HUES64 (cell line): ENCODE measurements around the gene PARS2.

Source experiments
- H3K27ac ChIP-seq: 2 replicates; pipeline ENCODE4 v1.7.0; 2013; ENCODE audit warnings: low read depth, low read length, inconsistent platforms
- H3K27me3 ChIP-seq: 2 replicates; pipeline ENCODE4 v1.6.1; 2013; ENCODE audit warnings: mild to moderate bottlenecking, low read length; ENCODE audit not compliant: insufficient read depth
- H3K36me3 ChIP-seq: 2 replicates; pipeline ENCODE4 v1.6.1; 2013; ENCODE audit warnings: mild to moderate bottlenecking, low read length; ENCODE audit not compliant: insufficient read depth
- H3K4me1 ChIP-seq: 2 replicates; pipeline ENCODE4 v1.6.1; 2013; ENCODE audit warnings: mild to moderate bottlenecking, low read length, moderate library complexity; ENCODE audit not compliant: insufficient read depth
- H3K4me3 ChIP-seq: 2 replicates; pipeline ENCODE4 v1.5.1; 2013; ENCODE audit warnings: mild to moderate bottlenecking, low read length, moderate library complexity
- H3K9ac ChIP-seq: 2 replicates; pipeline ENCODE4 v1.6.1; 2013; ENCODE audit warnings: mild to moderate bottlenecking, low read depth, low read length
- H3K9me3 ChIP-seq: 2 replicates; pipeline ENCODE4 v1.6.1; 2013; ENCODE audit warnings: low read depth, low read length; ENCODE audit not compliant: insufficient read depth
- WGBS: fragments of 150-250, 120-280 bp; methylation state at CpG from one replicate; pipeline ENCODE4 v1.1.7; 2013; ENCODE audit warnings: missing lambda C conversion rate; 5-methylcytosine and 5-hydroxymethylcytosine counted together

Gene PARS2

GRCh38 chr1:54807756-54808155, 43.4 kb upstream of the PARS2 start:
- Histone ChIP-seq H3K27ac (no peak overlapping the region), H3K9ac (no peak overlapping the region), H3K4me1 (peaks cover 3% of the 10 kb centered on the region; the same call in 1 of the 2 replicates), H3K36me3 (no peaks in the 10 kb centered on the region), H3K27me3 (no peaks in the 10 kb centered on the region), H3K4me3 (no peak overlapping the region), H3K9me3 (no peaks in the 10 kb centered on the region)
- WGBS: 96% methylated on average over 6 of the region's 7 CpGs

GRCh38 chr1:54806931-54807611, 42.7 kb upstream of the PARS2 start:
- Histone ChIP-seq H3K27ac (no peak overlapping the region), H3K9me3 (no peaks in the 10 kb centered on the region), H3K9ac (no peak overlapping the region), H3K4me1 (no peaks in the 10 kb centered on the region), H3K27me3 (no peaks in the 10 kb centered on the region), H3K36me3 (no peaks in the 10 kb centered on the region), H3K4me3 (no peak overlapping the region)
- 89% methylated on average over 11 of the region's 11 CpGs for WGBS

DNA sequence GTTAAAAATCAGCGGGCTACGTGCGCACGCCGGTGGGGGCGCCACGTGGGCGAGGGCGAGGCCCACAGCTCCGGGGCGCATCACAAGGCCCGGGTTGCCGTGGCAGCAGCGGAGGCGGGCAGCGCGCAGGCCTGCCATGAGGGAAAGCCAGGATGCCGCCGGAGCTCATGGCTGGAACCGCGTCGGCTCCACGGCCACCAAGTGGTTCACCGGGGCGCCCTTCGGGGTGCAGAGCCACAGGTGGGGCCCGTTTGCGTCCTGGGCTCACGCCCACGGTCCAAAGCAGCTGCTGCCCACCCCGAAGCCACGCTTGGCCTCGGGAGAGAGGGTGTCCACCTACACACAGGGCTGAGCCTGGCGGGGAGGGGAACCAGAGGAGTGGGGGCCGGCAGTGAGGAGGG, 41.7 kb upstream of the PARS2 start:
- 95% methylated on average over 35 of the region's 35 CpGs for WGBS
- H3K27ac ChIP-seq: no peak overlapping the region
- H3K9ac ChIP-seq: no peak overlapping the region
- H3K4me3 ChIP-seq: no peak overlapping the region
- no peaks in the 10 kb centered on the region; the same call in 1 of the 2 replicates for H3K4me1 ChIP-seq
- H3K27me3 ChIP-seq: peaks cover 11% of the 10 kb centered on the region
- H3K36me3 ChIP-seq: no peaks in the 10 kb centered on the region
- H3K9me3 ChIP-seq: no peaks in the 10 kb centered on the region

- WGBS: 92% methylated on average over 3 of the region's 3 CpGs
- H3K27ac ChIP-seq: no peak overlapping the region
- no peak overlapping the region for H3K9ac ChIP-seq
- peaks cover 16% of the 10 kb centered on the region for H3K27me3 ChIP-seq
- H3K4me1 ChIP-seq: no peaks in the 10 kb centered on the region; the same call in 1 of the 2 replicates
- no peak overlapping the region for H3K4me3 ChIP-seq
- no peaks in the 10 kb centered on the region for H3K36me3 ChIP-seq
- H3K9me3 ChIP-seq: no peaks in the 10 kb centered on the region
Observed at GRCh38 chr1:54805466-54805865, 41.1 kb upstream of the PARS2 start.

DNA sequence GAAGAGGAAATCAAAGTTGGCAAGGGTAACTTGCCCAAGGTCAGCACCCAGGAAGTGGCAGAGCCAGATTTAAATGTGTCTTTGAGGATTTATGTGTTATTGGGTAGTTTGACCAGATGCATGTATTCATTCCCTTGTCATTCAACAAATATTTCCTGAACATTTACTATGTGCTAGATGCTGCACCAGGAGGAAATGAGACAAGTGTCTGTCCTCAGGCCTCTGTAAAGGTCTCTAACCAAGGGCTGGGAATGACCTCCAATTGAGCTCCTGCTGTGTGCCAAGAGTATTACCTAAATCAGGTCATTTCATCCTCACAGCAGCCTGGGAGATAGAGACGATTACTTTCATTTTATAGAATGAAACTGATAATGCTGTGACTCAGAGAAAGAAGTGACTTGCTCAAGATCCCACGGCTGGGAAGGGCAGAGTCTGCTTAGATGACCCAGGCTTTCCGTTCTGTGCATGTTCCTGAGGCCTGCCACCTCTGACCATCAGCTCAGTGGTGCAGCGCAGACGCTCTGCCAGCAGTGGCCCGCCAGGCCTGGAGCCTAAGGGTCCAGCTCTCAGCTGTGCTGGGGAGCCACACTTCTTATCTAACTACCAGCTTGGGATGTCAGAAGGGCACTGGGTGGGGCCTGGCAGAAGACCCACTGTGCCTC, 40.3 kb upstream of the PARS2 start:
- H3K27ac ChIP-seq: no peak overlapping the region
- H3K9me3 ChIP-seq: no peaks in the 10 kb centered on the region
- H3K9ac ChIP-seq: no peak overlapping the region
- peaks cover 24% of the 10 kb centered on the region for H3K27me3 ChIP-seq
- H3K4me1 ChIP-seq: no peaks in the 10 kb centered on the region; the same call in 1 of the 2 replicates
- no peak overlapping the region for H3K4me3 ChIP-seq
- 88% methylated on average over 6 of the region's 6 CpGs for WGBS
- no peaks in the 10 kb centered on the region for H3K36me3 ChIP-seq

- Histone ChIP-seq H3K9me3 (no peaks in the 10 kb centered on the region), H3K4me3 (no peak overlapping the region), H3K27ac (no peak overlapping the region), H3K9ac (no peak overlapping the region), H3K4me1 (no peaks in the 10 kb centered on the region; the same call in 1 of the 2 replicates), H3K36me3 (no peaks in the 10 kb centered on the region), H3K27me3 (peaks cover 24% of the 10 kb centered on the region)
- WGBS: 81% methylated on average over 4 of the region's 4 CpGs
Observed at GRCh38 chr1:54803761-54804470, 39.6 kb upstream of the PARS2 start.

DNA sequence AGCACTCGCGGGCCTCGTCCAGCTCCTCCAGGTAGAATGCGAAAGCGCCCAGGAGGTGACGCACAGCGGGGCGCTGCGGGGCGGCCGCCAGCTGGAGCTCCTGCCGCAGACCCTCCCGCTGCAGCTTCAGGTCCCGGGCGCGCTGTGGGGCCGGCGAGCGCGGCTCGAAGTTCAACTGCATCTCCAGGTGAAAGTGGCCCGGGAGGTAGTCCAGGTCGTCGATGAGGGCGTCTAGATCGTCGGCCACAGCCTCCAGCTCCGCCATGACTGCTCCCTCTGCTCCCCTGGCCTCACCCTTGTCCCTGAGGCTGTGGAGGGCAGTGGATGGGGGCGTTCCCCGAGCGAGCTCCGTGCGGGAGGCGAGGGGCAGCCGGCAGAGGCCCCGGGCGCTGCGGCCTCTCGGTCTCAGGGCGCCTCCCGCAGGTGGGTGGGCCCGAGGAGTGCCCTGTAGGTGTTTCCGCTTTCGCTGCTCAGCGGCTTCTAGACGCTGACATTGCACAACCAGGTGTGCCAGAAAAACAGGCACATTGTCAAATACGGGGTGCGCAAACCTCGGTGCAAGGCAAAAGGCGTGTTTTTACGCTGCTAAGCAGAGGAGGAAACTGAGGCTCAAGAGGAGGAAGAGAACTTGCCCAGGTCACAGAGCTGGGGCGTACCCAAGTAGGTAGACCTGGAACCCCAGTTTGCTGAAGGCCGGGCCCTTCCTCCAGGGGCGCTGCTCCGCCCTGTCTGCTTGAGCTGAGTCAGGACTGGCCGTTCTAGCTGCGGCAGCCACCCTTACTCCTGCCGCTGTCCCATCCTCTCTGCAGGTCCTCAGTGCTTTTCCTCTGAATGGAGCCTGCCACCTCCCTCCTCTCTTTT, 36.8 kb upstream of the PARS2 start, which contains the start of gene TTC22:
TSS of gene TTC22 (minus strand) at position 425 of the 861 bp plus-strand sequence. CDS start at position 265, 160 bp downstream.
- 52% methylated on average over 58 of the region's 58 CpGs for WGBS
- H3K4me3 ChIP-seq: peak within 1 kb of the TSS; percentile 44
- H3K4me1 ChIP-seq: no peaks in the 10 kb centered on the region; the same call in 1 of the 2 replicates
- no peaks in the 10 kb centered on the region for H3K36me3 ChIP-seq
- H3K27ac ChIP-seq: no peak within 1 kb of the TSS
- peaks cover 24% of the 10 kb centered on the region for H3K27me3 ChIP-seq
- H3K9me3 ChIP-seq: no peaks in the 10 kb centered on the region
- peak within 1 kb of the TSS; percentile 15; the same call in 1 of the 2 replicates for H3K9ac ChIP-seq

GRCh38 chr1:54800041-54800898, 35.9 kb upstream of the PARS2 start:
- peak overlapping the region; percentile 44; the same call in 1 of the 2 replicates for H3K4me3 ChIP-seq
- H3K4me1 ChIP-seq: peaks cover 5% of the 10 kb centered on the region; the same call in 1 of the 2 replicates
- H3K9me3 ChIP-seq: no peaks in the 10 kb centered on the region
- H3K27me3 ChIP-seq: peaks cover 24% of the 10 kb centered on the region
- H3K9ac ChIP-seq: no peak overlapping the region
- H3K27ac ChIP-seq: no peak overlapping the region
- 90% methylated on average over 39 of the region's 39 CpGs for WGBS
- no peaks in the 10 kb centered on the region for H3K36me3 ChIP-seq

DNA sequence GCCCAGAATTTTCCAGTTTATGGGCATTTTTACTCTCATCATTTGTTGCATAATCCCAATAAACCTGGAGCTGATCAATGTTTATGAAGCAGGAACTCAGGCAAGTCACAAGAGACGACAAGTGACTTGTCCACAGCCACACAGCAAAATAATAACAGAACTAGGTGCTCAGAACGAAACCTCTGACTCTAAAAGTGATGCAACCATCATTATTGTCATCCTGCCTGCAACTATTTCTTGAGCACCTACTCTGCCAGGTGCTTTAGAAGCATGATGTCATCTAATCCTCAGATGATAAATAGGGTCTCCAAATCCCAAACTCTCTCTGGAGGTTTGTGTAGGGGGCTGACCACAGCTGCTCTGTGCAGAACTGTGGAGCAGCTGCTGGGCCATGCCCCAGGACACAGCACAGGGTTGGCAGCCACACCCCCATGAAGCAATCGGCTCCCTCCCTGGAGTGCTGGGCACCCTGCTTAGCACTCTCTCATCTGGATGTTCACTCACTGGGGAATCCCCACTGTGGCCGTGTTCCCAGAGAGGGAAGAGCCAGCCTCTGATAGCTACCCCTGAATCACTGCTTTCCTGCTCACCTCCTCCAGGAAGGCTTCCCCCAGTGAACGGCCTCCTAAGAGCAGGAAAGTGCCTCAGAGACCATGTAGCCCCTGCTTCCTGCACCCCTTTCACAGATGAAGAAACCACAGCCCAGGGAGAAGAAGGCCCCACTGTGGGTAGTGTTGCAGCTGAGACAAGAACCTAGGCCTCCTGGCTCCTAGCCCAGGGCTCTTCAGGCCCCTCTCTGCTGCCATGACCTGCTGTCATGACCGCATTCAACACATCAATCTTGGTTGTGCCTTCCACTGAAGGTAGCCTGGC, 34.7 kb upstream of the PARS2 start:
- Histone ChIP-seq H3K4me3 (no peak overlapping the region), H3K27ac (no peak overlapping the region), H3K27me3 (peaks cover 24% of the 10 kb centered on the region), H3K9ac (no peak overlapping the region), H3K4me1 (peaks cover 13% of the 10 kb centered on the region), H3K9me3 (no peaks in the 10 kb centered on the region), H3K36me3 (no peaks in the 10 kb centered on the region)
- 86% methylated on average over 6 of the region's 6 CpGs for WGBS
